HAP-1 (cell line): ENCODE results near the gene HSPBAP1.
"Not testable (repeated sequence)": the region's sequence is repeated elsewhere in the genome, so short reads cannot be mapped to it uniquely, and the experiment has no call there.

Experiments
- DNase-seq, 2 experiments: peaks; one replicate each; pipeline ENCODE4 v3.0.0-alpha.2; 2016 to 2020; ENCODE audit warnings: low spot score in 2 of 2
- H3K27me3 ChIP-seq: fragments of 250-450 bp; sonication (Bioruptor Pico); 2 replicates; pipeline ENCODE4 v1.5.1; 2020; ENCODE audit warnings: low read depth, mild to moderate bottlenecking, moderate library complexity
- H3K36me3 ChIP-seq: fragments of 250-450 bp; sonication (Bioruptor Pico); replicated peaks from 2 replicates; pipeline ENCODE4 v1.5.1; 2020; ENCODE audit warnings: mild to moderate bottlenecking
- H3K4me1 ChIP-seq: fragments of 250-450 bp; sonication (Bioruptor Pico); 2 replicates; pipeline ENCODE4 v1.5.1; 2020; ENCODE audit warnings: mild to moderate bottlenecking
- H3K4me3 ChIP-seq: fragments of 250-450 bp; sonication (Bioruptor Pico); 2 replicates; pipeline ENCODE4 v1.5.1; 2020; ENCODE audit warnings: mild to moderate bottlenecking, moderate library complexity
- H3K9me3 ChIP-seq: fragments of 250-450 bp; sonication (Bioruptor Pico); 2 replicates; pipeline ENCODE4 v1.5.1; 2020; ENCODE audit warnings: mild to moderate bottlenecking, moderate library complexity
- in situ Hi-C: fragments of 300-500 bp; cut with MboI; formaldehyde crosslinking; loops from 3 replicates; pipeline ENCODE4 v1.14.3; 2020; ENCODE audit warnings: low sequenced_read_pairs, inconsistent platforms, mixed read lengths

The HSPBAP1 gene

DNA sequence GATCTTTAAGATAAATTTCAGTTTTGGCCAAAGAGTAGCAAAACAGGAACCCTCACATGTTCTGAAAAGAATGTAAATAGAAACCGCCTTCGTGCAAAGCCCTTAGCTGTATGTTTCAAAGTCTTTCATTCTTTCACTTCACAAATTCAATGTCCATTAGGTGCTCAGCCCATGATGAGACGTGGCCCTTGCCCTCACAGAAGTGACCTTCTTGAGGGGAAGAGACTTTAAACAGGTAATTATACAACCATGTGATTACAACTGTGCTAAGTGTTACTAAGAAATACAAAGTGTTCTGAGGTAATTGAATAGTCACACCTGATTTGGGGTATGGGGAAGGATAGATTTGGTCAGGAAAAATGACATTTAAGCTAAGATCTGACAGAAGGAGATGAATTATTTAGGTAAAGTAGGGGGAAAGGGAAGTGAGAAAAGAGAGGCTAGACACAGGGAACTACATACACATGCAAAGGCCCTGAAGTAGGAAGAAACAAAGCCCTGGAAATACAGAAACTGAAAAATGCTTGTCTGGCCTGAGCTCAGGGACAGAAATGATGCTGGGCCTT, 19.6 kb downstream of the HSPBAP1 start:
- in situ Hi-C loops, result no loop called here
- Histone ChIP-seq H3K27me3 (no peaks in the 10 kb centered on the region), H3K4me3 (no peak overlapping the region), H3K36me3 (no peaks in the 10 kb centered on the region), H3K9me3 (no peaks in the 10 kb centered on the region), H3K4me1 (no peaks in the 10 kb centered on the region)
- DNase-seq, result no peak

DNA sequence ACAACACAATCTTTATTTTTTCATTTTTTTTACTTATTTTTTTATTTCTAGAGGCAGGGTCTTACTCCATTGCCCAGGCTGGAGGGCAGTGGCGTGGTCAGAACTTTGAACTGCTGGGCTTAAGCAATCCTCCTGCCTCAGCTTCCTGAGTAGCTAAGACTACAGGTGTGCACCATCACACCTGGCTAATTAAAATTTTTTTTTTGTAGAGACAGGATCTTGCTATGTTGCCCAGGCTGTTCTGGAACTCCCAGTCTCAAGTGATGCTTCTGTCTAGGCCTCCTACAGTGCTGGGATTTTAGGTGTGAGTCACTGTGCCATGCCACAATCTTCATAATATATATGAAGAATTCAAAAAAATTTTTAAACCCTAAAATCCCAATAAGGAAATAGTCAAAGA, 20.8 kb downstream of the HSPBAP1 start:
- Histone ChIP-seq H3K4me3 (no peak overlapping the region), H3K9me3 (no peaks in the 10 kb centered on the region), H3K4me1 (no peaks in the 10 kb centered on the region), H3K27me3 (no peaks in the 10 kb centered on the region), H3K36me3 (no peaks in the 10 kb centered on the region)
- DNase-seq, result no peak
- in situ Hi-C loops, result no loop called here

DNA sequence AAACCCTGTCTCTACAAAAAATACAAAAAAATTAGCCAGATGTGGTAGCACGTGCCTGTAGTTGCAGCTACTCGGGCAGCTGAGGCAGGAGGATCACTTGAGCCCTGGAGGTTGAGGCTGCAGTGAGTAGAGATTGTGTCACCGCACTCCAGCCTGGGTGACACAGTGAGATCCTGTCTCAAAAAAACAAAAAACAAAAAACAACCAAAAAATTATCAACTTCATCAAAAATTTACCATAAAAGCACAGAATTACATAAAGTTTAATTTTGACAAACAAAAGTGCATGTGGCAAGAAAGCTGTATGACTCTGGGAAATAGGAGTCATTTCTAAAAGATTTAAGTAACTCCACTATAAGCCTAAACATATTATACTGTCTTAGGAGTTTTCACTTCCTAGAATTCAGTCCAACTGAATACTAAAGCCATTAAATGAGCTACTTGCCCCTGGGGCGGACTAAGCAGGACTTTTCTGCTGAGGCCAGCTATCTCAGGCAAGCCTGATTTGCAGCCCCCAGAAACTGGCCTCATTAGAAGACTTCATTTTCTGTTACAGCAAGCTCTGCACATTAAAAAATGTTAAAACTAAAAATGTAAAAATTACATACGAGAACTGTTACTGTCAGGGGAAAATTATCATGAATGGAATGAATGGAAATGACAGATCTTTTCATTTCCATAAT, 23.0 kb downstream of the HSPBAP1 start:
- Histone ChIP-seq H3K27me3 (no peaks in the 10 kb centered on the region), H3K36me3 (no peaks in the 10 kb centered on the region), H3K9me3 (no peaks in the 10 kb centered on the region), H3K4me1 (no peaks in the 10 kb centered on the region), H3K4me3 (no peak overlapping the region)
- in situ Hi-C loops, result no loop called here
- DNase-seq, result no peak

DNA sequence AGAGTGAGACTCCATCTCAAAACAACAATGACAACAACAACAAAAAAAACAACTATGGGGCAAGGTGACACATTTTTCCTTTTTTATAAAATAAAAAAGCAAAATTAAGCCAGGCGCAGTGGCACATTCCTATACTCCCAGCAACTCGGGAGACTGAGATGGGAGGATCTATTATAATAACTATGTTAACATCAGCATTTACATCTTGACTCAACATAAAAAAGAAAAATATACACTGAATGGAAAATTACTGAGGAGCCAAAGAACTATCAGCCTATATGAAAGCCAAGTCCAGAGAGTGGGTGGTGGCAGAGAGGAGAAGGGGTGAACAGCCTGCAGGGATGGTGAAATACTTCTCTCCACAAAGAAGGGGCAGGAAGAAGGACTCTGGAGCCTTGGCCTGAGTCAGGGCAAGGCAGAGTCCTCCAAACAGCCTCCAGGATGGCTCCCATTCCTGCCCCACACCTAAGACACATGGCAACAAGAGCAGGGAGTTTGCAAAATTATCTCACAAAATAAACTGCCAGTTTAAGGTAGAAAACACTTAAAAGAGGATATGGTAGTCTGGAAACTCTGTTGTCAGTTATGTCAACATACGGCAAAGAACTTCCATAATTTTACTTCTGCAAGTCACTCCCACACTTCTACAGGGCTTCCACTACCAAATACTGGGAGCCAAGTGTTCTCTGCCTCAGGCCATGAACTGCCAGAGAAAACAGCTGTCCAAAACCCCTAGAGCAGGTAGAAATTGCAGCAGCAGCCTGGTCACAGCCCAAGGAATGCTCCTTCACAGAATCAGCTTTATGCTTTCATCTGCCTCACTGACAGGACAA, 25.9 kb downstream of the HSPBAP1 start:
- no peak for DNase-seq
- Histone ChIP-seq H3K9me3 (no peaks in the 10 kb centered on the region), H3K36me3 (no peaks in the 10 kb centered on the region), H3K27me3 (no peaks in the 10 kb centered on the region), H3K4me1 (no peaks in the 10 kb centered on the region), H3K4me3 (no peak overlapping the region)
- in situ Hi-C loops, result no loop called here

DNA sequence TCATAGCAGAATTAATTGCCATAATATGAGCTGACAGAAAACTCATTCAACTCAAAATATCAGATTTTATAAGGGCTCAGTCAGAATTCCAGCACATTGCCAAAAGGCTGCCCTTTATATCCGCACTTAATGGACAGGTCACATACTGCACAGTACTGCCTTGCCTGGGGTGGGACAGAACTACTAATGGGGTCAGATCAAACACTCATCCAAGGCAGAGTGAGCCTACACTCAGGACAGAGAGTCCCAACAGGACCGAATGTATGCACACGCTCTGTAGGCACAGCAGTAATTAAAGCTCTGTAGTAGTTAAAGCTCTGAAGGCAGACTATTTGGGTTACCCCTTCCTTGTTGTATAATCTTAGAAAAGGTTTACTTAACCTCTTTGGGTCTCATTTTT, 27.2 kb downstream of the HSPBAP1 start:
- H3K36me3 ChIP-seq, result no peaks in the 10 kb centered on the region
- no peaks in the 10 kb centered on the region; the same call in 1 of the 2 replicates for H3K4me1 ChIP-seq
- in situ Hi-C loops, result no loop called here
- H3K27me3 ChIP-seq, result no peaks in the 10 kb centered on the region
- H3K9me3 ChIP-seq, result no peaks in the 10 kb centered on the region
- DNase-seq, result no peak
- H3K4me3 ChIP-seq, result no peak overlapping the region

DNA sequence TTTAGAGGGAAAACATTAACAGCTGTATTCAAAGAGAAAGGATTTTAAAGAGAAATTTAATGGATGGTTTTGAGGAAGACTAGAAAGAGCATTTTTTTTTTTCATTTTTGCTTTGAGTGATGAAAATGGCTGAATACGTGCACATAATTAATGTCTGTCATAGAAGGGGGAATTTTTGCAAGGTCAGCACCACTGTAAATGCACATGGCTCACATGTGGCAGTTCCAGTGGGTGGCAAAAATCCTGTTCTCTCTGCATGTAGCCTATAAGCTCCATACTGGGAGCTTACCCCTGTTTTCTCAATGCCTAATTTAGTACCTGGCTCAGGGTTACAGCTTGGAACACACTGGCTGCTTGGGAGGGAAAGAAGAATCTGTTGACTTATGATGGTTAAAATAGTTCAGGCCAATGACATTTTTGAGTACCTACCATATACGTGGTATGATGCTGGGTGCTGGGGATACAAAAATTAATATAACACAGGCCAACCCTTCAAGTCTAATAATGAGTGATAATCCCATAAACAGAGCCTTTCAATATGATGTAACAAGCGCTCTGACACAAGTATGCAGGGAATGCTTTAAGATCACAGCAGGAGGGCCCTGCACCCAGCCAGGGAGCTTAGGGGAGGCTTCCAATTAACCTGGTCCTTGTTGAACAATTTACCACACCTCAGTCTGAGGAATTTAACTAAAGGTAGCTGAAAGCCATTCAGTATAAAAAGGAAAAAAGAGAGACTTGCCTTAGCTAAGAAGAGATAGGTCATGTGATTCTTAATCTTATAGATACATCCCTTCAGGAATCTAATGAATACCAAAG, 33.0 kb downstream of the HSPBAP1 start:
- peak; percentile 63 to 64 for DNase-seq
- H3K4me1 ChIP-seq, result peaks cover 20% of the 10 kb centered on the region

DNA sequence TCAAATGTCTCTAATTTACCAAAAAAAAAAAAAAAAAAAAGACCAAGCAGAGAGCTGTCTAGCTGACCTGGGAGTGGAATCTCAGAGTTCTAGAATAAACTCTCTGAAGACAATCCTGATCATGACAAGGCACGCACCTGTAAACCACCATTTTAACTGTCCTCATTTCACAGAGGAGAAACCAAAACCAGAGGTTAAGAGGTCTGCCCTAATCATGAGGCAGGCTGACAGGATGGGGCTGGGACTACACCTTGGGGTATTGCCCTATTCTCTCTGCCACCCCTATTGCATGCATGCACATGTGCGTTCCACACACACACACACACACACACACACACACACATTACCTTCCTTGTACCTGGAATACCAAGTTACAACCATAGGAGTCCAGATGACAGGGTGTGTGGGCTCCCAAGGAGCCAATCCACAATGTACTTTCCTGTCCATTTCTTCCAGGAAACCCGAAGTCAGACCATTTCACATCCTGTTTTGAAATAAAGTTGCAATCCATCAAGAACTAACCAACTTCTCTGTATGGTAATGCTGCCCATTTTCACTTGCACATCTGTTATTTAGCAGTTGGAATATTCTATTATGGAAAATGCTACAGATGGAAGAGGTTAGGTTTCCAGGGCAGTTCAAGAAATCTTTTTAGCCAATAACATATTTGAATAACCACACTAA, 34.6 kb downstream of the HSPBAP1 start:
- no peak overlapping the region for H3K4me3 ChIP-seq
- H3K27me3 ChIP-seq, result no peaks in the 10 kb centered on the region
- 0 out of 2 replicates have a peak, but pooled peaks cover 7% of the 10 kb centered on the region for H3K36me3 ChIP-seq
- H3K9me3 ChIP-seq, result no peaks in the 10 kb centered on the region
- H3K4me1 ChIP-seq, result peaks cover 20% of the 10 kb centered on the region
- in situ Hi-C loops, result no loop called here
- no peak for DNase-seq

More for the DNA sequence above, 33.0 kb downstream of the HSPBAP1 start:
- no peak overlapping the region for H3K4me3 ChIP-seq
- no peaks in the 10 kb centered on the region for H3K36me3 ChIP-seq
- H3K27me3 ChIP-seq, result no peaks in the 10 kb centered on the region
- in situ Hi-C loops, result no loop called here
- H3K9me3 ChIP-seq, result no peaks in the 10 kb centered on the region

DNA sequence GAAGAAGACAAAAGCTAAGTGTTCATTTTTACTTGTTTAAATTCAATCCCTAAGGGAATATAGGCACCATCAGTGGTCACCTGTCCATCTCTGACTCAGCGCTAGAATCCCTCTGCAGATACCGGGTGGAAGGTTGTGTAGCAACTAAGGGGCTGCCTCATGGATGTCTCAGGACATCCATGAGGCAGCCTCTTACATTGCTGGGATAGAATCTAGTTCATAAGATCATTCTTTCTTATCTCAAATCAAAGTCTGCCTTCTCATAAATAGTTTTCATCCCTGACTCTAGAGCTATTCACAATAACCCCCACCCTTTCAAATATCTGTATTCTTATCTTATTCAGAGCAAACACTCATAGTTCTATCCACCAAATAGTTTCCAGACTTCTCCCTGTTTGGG, 38.1 kb downstream of the HSPBAP1 start:
- no peak for DNase-seq
- Histone ChIP-seq H3K4me1 (peaks cover 11% of the 10 kb centered on the region), H3K27me3 (no peaks in the 10 kb centered on the region), H3K4me3 (no peak overlapping the region), H3K9me3 (no peaks in the 10 kb centered on the region), H3K36me3 (0 out of 2 replicates have a peak, but pooled peaks cover 7% of the 10 kb centered on the region)
- in situ Hi-C loops, result no loop called here

DNA sequence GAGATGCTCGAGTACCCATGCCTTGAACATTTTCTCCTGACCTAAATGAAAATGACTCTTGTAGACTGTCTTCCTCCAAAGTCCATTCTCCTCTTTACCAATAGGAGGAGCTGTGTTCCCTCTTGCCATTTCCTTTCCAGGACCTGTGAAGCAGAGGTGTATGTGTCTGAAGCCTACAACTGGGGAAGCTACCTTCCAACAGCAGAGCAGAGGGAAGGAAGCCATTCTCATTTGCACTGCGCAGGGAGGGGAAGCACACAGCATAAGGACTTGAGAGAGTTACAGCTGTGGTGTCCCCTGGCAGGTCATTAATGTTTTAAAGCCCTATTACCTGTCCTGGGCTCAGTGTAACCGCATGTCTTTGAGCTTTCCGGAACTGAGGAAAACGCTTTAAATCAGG, 38.7 kb downstream of the HSPBAP1 start:
- DNase-seq, result peak; percentile 24 to 51
- peaks cover 7% of the 10 kb centered on the region for H3K4me1 ChIP-seq
- H3K36me3 ChIP-seq, result 0 out of 2 replicates have a peak, but pooled peaks cover 7% of the 10 kb centered on the region
- in situ Hi-C loops, result no loop called here
- no peak overlapping the region for H3K4me3 ChIP-seq
- no peaks in the 10 kb centered on the region for H3K27me3 ChIP-seq
- no peaks in the 10 kb centered on the region for H3K9me3 ChIP-seq

DNA sequence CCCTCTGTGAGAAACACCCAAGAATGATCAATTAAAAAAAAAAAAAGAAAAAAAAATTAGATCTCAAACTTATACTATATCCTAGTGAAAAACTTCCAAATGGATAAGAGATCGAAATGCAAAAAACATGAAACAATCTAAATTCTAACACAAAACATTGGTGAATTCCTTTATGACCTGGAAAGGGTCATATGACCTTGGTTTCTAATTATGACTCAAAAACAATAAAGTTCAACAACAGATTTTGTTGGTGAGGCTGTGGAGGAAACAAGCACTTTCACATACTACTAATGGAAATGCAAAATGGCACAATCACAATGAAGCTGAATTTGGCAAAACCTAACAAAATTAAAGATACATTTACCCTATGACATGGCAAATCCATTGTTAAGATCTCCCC, 45.3 kb downstream of the HSPBAP1 start:
- H3K36me3 ChIP-seq, result no peaks in the 10 kb centered on the region; the same call in 1 of the 2 replicates

DNA sequence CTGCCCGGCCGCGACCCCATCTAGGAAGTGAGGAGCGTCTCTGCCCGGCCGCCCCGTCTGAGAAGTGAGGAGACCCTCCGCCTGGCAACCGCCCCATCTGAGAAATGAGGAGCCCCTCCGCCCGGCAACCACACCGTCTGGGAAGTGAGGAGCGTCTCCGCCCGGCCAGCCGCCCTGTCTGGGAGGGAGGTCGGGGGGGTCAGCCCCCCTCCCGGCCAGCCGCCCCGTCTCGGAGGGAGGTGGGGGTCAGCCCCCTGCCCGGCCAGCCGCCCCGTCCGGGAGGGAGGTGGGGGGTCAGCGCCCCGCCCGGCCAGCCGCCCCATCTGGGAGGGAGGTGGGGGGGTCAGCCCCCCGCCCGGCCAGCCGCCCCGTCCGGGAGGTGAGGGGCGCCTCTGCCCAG, 46.3 kb downstream of the HSPBAP1 start:
- in situ Hi-C loops, H3K4me1 ChIP-seq, H3K27me3 ChIP-seq, H3K36me3 ChIP-seq, DNase-seq, H3K4me3 ChIP-seq, H3K9me3 ChIP-seq: not testable (repeated sequence)

More for the DNA sequence above, 45.3 kb downstream of the HSPBAP1 start:
- in situ Hi-C loops, result no loop called here
- Histone ChIP-seq H3K9me3 (no peaks in the 10 kb centered on the region), H3K27me3 (no peaks in the 10 kb centered on the region), H3K4me3 (no peak overlapping the region), H3K4me1 (no peaks in the 10 kb centered on the region)
- DNase-seq, result no peak

DNA sequence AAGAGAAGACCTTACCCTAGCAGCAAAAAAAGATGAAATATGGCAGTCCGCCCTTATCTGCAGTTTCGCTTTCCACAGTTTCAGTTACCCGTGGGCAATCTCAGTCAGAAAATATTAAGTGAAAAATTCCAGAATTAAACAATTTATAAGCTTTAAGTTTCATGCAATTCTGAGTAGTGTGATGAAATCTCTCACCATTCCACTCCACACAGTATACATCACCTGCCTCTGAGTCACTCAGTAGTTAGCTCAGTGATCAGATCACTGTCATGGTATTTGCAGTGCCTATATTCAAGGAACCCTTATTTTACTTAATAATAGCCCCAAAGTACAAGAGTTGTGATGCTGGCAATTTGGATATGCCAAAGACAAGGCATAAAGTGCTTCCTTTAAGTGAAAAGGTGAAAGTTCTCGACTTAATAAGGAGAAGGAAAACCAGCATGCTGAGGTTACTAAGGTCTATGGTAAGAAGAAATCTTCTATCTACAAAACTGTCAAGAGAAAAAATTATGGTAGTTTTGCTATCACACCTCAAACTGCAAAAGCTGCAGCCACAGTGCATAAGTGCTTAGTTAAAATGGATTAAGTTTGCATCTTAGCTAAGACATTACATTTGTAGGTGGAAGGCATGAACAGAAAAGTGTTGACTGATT, 48.1 kb downstream of the HSPBAP1 start:
- no peaks in the 10 kb centered on the region for H3K4me1 ChIP-seq
- H3K27me3 ChIP-seq, result no peaks in the 10 kb centered on the region
- H3K4me3 ChIP-seq, result no peak overlapping the region
- in situ Hi-C loops, result no loop called here
- H3K36me3 ChIP-seq, result peaks cover 3% of the 10 kb centered on the region; the same call in 1 of the 2 replicates
- no peaks in the 10 kb centered on the region for H3K9me3 ChIP-seq
- DNase-seq, result no peak
